Urinary bladder (tissue), 4 donors: Measurements from ENCODE around the gene SMYD2. TPM values are rescaled to one million over a fixed set of nuclear protein-coding genes. Genes with fewer than 3 reads are reported as not detected.

Source experiments
- DNase-seq: peaks from one replicate; pipeline ENCODE4 v3.0.0-alpha.2; 2015; ENCODE audit errors: extremely low spot score
- H3K27ac ChIP-seq: one replicate; pipeline ENCODE4 v1.5.1; 2013; ENCODE audit warnings: low read depth, mild to moderate bottlenecking, moderate library complexity
- H3K36me3 ChIP-seq: one replicate; pipeline ENCODE4 v1.6.1; 2013; ENCODE audit warnings: mild to moderate bottlenecking, moderate library complexity; ENCODE audit not compliant: insufficient read depth
- H3K4me1 ChIP-seq: one replicate; pipeline ENCODE4 v1.6.1; 2013; ENCODE audit warnings: mild to moderate bottlenecking, moderate library complexity; ENCODE audit not compliant: insufficient read depth
- H3K4me3 ChIP-seq: one replicate; pipeline ENCODE4 v1.5.1; 2013; ENCODE audit warnings: low read depth, low read length
- WGBS: extraction: QIAGEN DNeasy Blood & Tissue Kit; methylation state at CpG from one replicate; pipeline ENCODE4 v1.1.7; 2013; 5-methylcytosine and 5-hydroxymethylcytosine counted together
- polyA plus RNA-seq: library from polyadenylated mRNA; stranded (reverse); fragments of 200-250 nt; gene quantifications from one replicate; pipeline ENCODE4 v1.2.3, GENCODE V29; 2013
- total RNA-seq: library from RNA; depleted of rRNA; stranded (reverse); fragments of >200 nt; gene quantifications from one replicate; pipeline ENCODE4 v1.2.3, GENCODE V29; 2014
- donor health status: healthy with polysubstance abuse.
- donor health status: healthy.

SMYD2 gene
- total and polyA plus RNA-seq, 2 donors = 13.0 to 41.7 TPM

GRCh38 chr1:214319938-214320337, 39.0 kb downstream of the SMYD2 start:
- Histone ChIP-seq H3K36me3 (peaks cover 2% of the 10 kb centered on the region), H3K27ac (no peak overlapping the region), H3K4me3 (no peak overlapping the region), H3K4me1 (no peaks in the 10 kb centered on the region)
- no peak for DNase-seq
- WGBS = 86% methylated on average over 5 of the region's 5 CpGs

- Histone ChIP-seq H3K4me3 (no peak overlapping the region), H3K27ac (no peak overlapping the region), H3K4me1 (no peaks in the 10 kb centered on the region), H3K36me3 (peaks cover 2% of the 10 kb centered on the region)
- 82% methylated on average over 5 of the region's 5 CpGs for WGBS
- DNase-seq = no peak
Measured at GRCh38 chr1:214321705-214322453, 40.9 kb downstream of the SMYD2 start.

- 89% methylated on average over 8 of the region's 8 CpGs for WGBS
- DNase-seq = no peak
Measured at GRCh38 chr1:214324896-214325800, 44.2 kb downstream of the SMYD2 start.

GRCh38 chr1:214326406-214326805, 45.4 kb downstream of the SMYD2 start:
- no peak for DNase-seq
- H3K4me3 ChIP-seq = no peak overlapping the region
- H3K4me1 ChIP-seq = no peaks in the 10 kb centered on the region
- WGBS = 83% methylated on average over 5 of the region's 5 CpGs
- H3K36me3 ChIP-seq = peaks cover under 1% of the 10 kb centered on the region
- no peak overlapping the region for H3K27ac ChIP-seq

More at GRCh38 chr1:214324896-214325800, 44.2 kb downstream of the SMYD2 start:
- H3K36me3 ChIP-seq = peaks cover 2% of the 10 kb centered on the region
- H3K4me3 ChIP-seq = no peak overlapping the region
- no peak overlapping the region for H3K27ac ChIP-seq
- no peaks in the 10 kb centered on the region for H3K4me1 ChIP-seq

GRCh38 chr1:214327514-214327913, 46.6 kb downstream of the SMYD2 start:
- H3K4me3 ChIP-seq = no peak overlapping the region
- WGBS = 27% methylated on average over 1 of the region's 1 CpG
- H3K36me3 ChIP-seq = no peaks in the 10 kb centered on the region
- no peak overlapping the region for H3K27ac ChIP-seq
- H3K4me1 ChIP-seq = no peaks in the 10 kb centered on the region
- DNase-seq = no peak

GRCh38 chr1:214328770-214329469, 48.0 kb downstream of the SMYD2 start:
- DNase-seq = peak; percentile 60
- no peaks in the 10 kb centered on the region for H3K36me3 ChIP-seq
- H3K4me3 ChIP-seq = no peak overlapping the region
- no peaks in the 10 kb centered on the region for H3K4me1 ChIP-seq
- 61% methylated on average over 11 of the region's 11 CpGs for WGBS
- no peak overlapping the region for H3K27ac ChIP-seq

- H3K27ac ChIP-seq = no peak overlapping the region
- no peak overlapping the region for H3K4me3 ChIP-seq
- WGBS = 89% methylated on average over 20 of the region's 20 CpGs
- no peaks in the 10 kb centered on the region for H3K4me1 ChIP-seq
- H3K36me3 ChIP-seq = no peaks in the 10 kb centered on the region
- DNase-seq = no peak
Measured at GRCh38 chr1:214329470-214330220, 48.7 kb downstream of the SMYD2 start.

GRCh38 chr1:214330222-214330621, 49.3 kb downstream of the SMYD2 start:
- 85% methylated on average over 3 of the region's 3 CpGs for WGBS
- peak; percentile 36 for DNase-seq

GRCh38 chr1:214330715-214331114, 49.8 kb downstream of the SMYD2 start:
- WGBS = 84% methylated on average over 12 of the region's 12 CpGs
- H3K27ac ChIP-seq = peak overlapping the region; percentile 7
- H3K36me3 ChIP-seq = no peaks in the 10 kb centered on the region
- H3K4me1 ChIP-seq = no peaks in the 10 kb centered on the region
- no peak for DNase-seq
- no peak overlapping the region for H3K4me3 ChIP-seq

More at GRCh38 chr1:214330222-214330621, 49.3 kb downstream of the SMYD2 start:
- Histone ChIP-seq H3K4me1 (no peaks in the 10 kb centered on the region), H3K36me3 (no peaks in the 10 kb centered on the region), H3K4me3 (no peak overlapping the region), H3K27ac (no peak overlapping the region)

- Histone ChIP-seq H3K4me1 (no peaks in the 10 kb centered on the region), H3K4me3 (no peak overlapping the region), H3K36me3 (no peaks in the 10 kb centered on the region), H3K27ac (no peak overlapping the region)
- no peak for DNase-seq
- 91% methylated on average over 1 of the region's 1 CpG for WGBS
Measured at GRCh38 chr1:214331180-214331579, 50.2 kb downstream of the SMYD2 start.

- H3K4me3 ChIP-seq = no peak overlapping the region
- H3K4me1 ChIP-seq = no peaks in the 10 kb centered on the region
- 76% methylated on average over 9 of the region's 9 CpGs for WGBS
- DNase-seq = no peak
- no peaks in the 10 kb centered on the region for H3K36me3 ChIP-seq
- H3K27ac ChIP-seq = no peak overlapping the region
Measured at GRCh38 chr1:214331827-214332423, 51.0 kb downstream of the SMYD2 start.

GRCh38 chr1:214332946-214333798, 52.2 kb downstream of the SMYD2 start:
- Histone ChIP-seq H3K4me1 (no peaks in the 10 kb centered on the region), H3K27ac (no peak overlapping the region), H3K4me3 (no peak overlapping the region), H3K36me3 (no peaks in the 10 kb centered on the region)
- no peak for DNase-seq
- WGBS = 59% methylated on average over 6 of the region's 6 CpGs
